OCI-LY3 (cell line): ENCODE measurements around the gene TP63.

Source experiments
- H2AFZ ChIP-seq: fragments of 200-600, 300-600 bp; shearing (Covaris generic); 2 replicates; pipeline ENCODE4 v1.6.0; 2014; ENCODE audit warnings: antibody characterized with exemption, low read depth, low read length
- H3K27ac ChIP-seq: fragments of 200-600, 300-600 bp; sonication (generic); 2 replicates; pipeline ENCODE4 v1.5.1; 2014; ENCODE audit warnings: mild to moderate bottlenecking, low read length, moderate library complexity, mixed read lengths
- H3K27me3 ChIP-seq: fragments of 200-600, 300-600 bp; sonication (generic); 2 replicates; pipeline ENCODE4 v1.6.1; 2014; ENCODE audit warnings: low read depth, low read length, mixed read lengths
- H3K36me3 ChIP-seq: fragments of 200-600, 300-600 bp; sonication (generic); replicated peaks from 2 replicates; pipeline ENCODE3; 2014; ENCODE audit warnings: low read depth, low read length, mixed read lengths
- H3K4me1 ChIP-seq: fragments of 300-600, 200-600 bp; sonication (generic); 2 replicates; pipeline ENCODE4 v1.6.1; 2014; ENCODE audit warnings: low read length, mixed read lengths
- H3K4me2 ChIP-seq: fragments of 200-600, 300-600 bp; sonication (generic); 2 replicates; pipeline ENCODE4 v1.6.1; 2014; ENCODE audit warnings: low read length, mixed read lengths
- H3K4me3 ChIP-seq: fragments of 300-600, 200-600 bp; sonication (generic); 2 replicates; pipeline ENCODE4 v1.5.1; 2014; ENCODE audit warnings: antibody characterized with exemption, mild to moderate bottlenecking, low read length, moderate library complexity
- H3K79me2 ChIP-seq: fragments of 300-600, 200-600 bp; shearing (Covaris generic); 2 replicates; pipeline ENCODE4 v1.6.1; 2014; ENCODE audit warnings: mild to moderate bottlenecking, low read length, mixed read lengths
- H3K9ac ChIP-seq: fragments of 300-600, 200-600 bp; shearing (Covaris generic); 2 replicates; pipeline ENCODE4 v1.6.0; 2014; ENCODE audit warnings: mild to moderate bottlenecking, low read length, moderate library complexity
- H3K9me3 ChIP-seq: fragments of 200-600, 300-600 bp; shearing (Covaris generic); 2 replicates; pipeline ENCODE4 v1.6.1; 2014; ENCODE audit warnings: low read length, mixed read lengths; ENCODE audit not compliant: insufficient read depth
- H4K20me1 ChIP-seq: fragments of 200-600, 300-600 bp; sonication (generic); 2 replicates; pipeline ENCODE4 v1.6.1; 2016; ENCODE audit warnings: low read length, mixed read lengths; ENCODE audit not compliant: insufficient read depth
- EZH2phosphoT487 ChIP-seq: fragments of 200-600 bp; shearing (Covaris generic); IDR thresholded peaks from 2 replicates; pipeline ENCODE4 v1.6.1; 2018; ENCODE audit warnings: antibody characterized with exemption, mixed run types, low read depth
- TF ChIP-seq, protein P1 (sequence below): fragments of 200-600, 300-600 bp; sonication (generic); IDR thresholded peaks from 2 replicates; pipeline ENCODE4 v1.5.1; 2014; ENCODE audit warnings: antibody characterized with exemption, low read length, low read depth

The TP63 gene

DNA sequence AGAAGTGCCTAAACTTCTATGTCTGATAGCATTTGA is at the start of gene TP63:
TSS of gene TP63 (plus strand) at position 17 of the 36 bp plus-strand sequence. CDS start 127 bp downstream, outside the sequence.
- Histone ChIP-seq H2AFZ (0 out of 2 replicates have a peak within 1 kb of the TSS, but pooled peaks have one; percentile 40), H3K27me3 (no peaks in the 10 kb centered on the region), H3K4me3 (peak within 1 kb of the TSS; percentile 78), H3K27ac (peak within 1 kb of the TSS; percentile 96), H3K4me1 (peaks cover 42% of the 10 kb centered on the region), H3K9ac (peak within 1 kb of the TSS; percentile 93), H3K79me2 (peaks cover 51% of the 10 kb centered on the region), H4K20me1 (no peaks in the 10 kb centered on the region), H3K9me3 (no peaks in the 10 kb centered on the region), H3K36me3 (no peaks in the 10 kb centered on the region), H3K4me2 (peak within 1 kb of the TSS; percentile 96)
- no peak for TF ChIP-seq EZH2phosphoT487

DNA sequence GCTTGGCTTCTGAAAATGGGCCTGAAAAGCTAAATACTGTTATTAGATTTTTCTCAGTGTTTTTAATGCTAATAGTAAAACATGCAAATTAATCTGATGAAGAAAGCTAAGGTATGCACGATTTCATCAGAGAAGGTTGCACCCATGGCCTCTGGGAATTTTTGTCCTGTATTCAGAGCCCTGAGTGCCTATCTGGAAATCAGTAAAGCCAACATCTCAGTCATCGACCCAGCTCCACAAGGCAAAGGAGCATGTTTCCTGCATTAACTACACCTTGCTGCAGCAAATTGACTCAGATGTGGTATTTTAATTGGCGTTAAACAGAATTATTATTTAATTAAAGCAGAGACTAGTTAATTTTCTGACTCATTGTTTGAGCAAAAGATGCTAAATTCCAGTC is 49.0 kb upstream of the TP63 start:
- Histone ChIP-seq H3K9ac (no peak overlapping the region), H3K9me3 (no peaks in the 10 kb centered on the region), H3K27me3 (no peaks in the 10 kb centered on the region), H3K4me3 (no peak overlapping the region), H3K4me1 (peaks cover 17% of the 10 kb centered on the region), H3K4me2 (no peak overlapping the region), H3K36me3 (no peaks in the 10 kb centered on the region), H3K79me2 (no peaks in the 10 kb centered on the region), H3K27ac (no peak overlapping the region), H4K20me1 (no peaks in the 10 kb centered on the region), H2AFZ (no peak overlapping the region)
- TF ChIP-seq, protein P1, sequence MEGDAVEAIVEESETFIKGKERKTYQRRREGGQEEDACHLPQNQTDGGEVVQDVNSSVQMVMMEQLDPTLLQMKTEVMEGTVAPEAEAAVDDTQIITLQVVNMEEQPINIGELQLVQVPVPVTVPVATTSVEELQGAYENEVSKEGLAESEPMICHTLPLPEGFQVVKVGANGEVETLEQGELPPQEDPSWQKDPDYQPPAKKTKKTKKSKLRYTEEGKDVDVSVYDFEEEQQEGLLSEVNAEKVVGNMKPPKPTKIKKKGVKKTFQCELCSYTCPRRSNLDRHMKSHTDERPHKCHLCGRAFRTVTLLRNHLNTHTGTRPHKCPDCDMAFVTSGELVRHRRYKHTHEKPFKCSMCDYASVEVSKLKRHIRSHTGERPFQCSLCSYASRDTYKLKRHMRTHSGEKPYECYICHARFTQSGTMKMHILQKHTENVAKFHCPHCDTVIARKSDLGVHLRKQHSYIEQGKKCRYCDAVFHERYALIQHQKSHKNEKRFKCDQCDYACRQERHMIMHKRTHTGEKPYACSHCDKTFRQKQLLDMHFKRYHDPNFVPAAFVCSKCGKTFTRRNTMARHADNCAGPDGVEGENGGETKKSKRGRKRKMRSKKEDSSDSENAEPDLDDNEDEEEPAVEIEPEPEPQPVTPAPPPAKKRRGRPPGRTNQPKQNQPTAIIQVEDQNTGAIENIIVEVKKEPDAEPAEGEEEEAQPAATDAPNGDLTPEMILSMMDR: no peak
- no peak for TF ChIP-seq EZH2phosphoT487

DNA sequence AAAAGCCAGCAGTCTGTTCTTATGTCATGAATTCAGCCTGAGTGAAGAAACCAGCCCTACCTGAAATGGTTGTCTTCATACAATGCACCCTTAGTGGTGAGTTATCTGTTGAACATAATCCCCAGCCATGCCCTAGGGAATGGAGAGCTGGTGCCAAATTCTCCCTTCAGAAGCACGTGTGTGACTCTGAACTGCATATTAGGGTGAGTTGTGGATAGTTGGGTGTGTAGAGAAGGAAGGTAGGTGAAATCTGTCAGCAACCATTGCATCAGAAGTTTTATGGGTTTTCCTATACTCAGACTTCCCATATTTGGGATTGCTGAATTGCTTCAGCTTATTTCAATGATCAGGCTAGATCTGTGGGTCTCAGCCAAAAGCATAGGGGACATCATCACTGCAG is 46.5 kb upstream of the TP63 start:
- TF ChIP-seq, protein P1: no peak
- no peak for TF ChIP-seq EZH2phosphoT487
- Histone ChIP-seq H3K9ac (no peak overlapping the region), H3K9me3 (no peaks in the 10 kb centered on the region), H4K20me1 (no peaks in the 10 kb centered on the region), H3K4me3 (no peak overlapping the region), H3K4me1 (peaks cover 28% of the 10 kb centered on the region), H3K27ac (no peak overlapping the region), H3K27me3 (no peaks in the 10 kb centered on the region), H2AFZ (no peak overlapping the region), H3K79me2 (no peaks in the 10 kb centered on the region), H3K36me3 (no peaks in the 10 kb centered on the region), H3K4me2 (no peak overlapping the region)

DNA sequence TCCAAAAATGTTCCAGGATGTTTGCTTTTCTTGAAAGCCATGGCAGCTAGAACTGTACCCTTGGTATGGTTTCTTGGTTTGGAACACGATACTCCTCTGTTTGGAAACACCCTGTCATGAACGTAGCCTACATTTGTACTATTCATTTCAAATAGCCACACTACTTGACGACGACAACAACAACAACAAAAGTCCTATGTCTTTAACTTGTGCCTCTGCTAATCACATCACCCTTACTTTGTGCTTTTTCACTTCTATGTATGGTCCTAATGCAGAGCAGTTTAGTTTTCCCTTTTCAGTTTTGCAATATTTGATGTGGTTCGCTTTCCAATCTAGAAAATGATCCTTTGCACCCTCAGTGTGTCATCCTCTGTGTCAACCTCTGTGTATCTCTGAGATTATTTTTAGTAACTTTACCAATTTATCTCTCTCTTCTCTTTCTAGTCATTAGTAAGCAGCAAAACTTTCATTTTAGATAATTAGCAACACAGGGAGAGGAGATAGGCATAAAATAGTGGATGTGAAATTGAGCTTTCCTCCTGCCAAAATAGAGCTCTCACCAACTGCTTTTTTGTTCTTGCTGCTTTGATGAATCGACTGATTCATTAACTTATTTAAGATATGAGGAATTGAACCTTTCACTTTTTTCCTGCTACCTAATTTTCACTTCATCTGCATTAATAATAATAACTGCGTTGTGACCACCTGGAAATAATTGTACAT is 44.1 kb upstream of the TP63 start:
- Histone ChIP-seq H3K27ac (peak overlapping the region; percentile 68), H3K79me2 (no peaks in the 10 kb centered on the region), H4K20me1 (no peaks in the 10 kb centered on the region), H3K9ac (peak overlapping the region; percentile 40; the same call in 1 of the 2 replicates), H3K4me1 (peaks cover 28% of the 10 kb centered on the region), H3K4me2 (peak overlapping the region; percentile 64), H3K9me3 (no peaks in the 10 kb centered on the region), H3K27me3 (no peaks in the 10 kb centered on the region), H3K36me3 (peaks cover 4% of the 10 kb centered on the region), H2AFZ (peak overlapping the region; percentile 12; the same call in 1 of the 2 replicates), H3K4me3 (peak overlapping the region; percentile 55)
- TF ChIP-seq, protein P1: no peak
- no peak for TF ChIP-seq EZH2phosphoT487
